ENCODE results near the gene ALOX5AP. TPM values are rescaled to one million over a fixed set of nuclear protein-coding genes. Genes with fewer than 3 reads are reported as not detected.

Gene ALOX5AP
- total RNA-seq, 1 experiment from 2014 or later: not detected

DNA sequence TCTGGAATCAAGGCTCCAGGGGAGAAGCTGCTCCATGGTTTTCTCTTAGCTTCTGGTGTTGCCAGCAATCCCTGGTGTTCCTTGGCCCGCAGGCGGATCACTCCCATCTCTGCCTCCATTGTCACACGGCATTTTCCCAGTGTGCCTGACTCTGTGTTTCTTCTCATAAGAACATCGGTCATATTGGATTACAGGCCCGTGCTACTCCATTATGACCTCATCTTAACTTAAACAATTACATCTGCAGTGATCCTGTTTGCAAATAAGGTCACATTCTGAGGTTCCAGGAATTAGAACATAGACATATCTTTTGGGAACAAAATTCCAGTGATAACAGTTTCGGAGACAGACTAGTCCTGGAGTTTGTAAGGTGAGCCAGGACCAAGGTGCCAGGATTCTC, 23.5 kb upstream of the ALOX5AP start (continued):
- no peak for TF ChIP-seq ZNF232 (CRISPR knock-in tag; IDR thresholded peaks at IDR 0.05)

DNA sequence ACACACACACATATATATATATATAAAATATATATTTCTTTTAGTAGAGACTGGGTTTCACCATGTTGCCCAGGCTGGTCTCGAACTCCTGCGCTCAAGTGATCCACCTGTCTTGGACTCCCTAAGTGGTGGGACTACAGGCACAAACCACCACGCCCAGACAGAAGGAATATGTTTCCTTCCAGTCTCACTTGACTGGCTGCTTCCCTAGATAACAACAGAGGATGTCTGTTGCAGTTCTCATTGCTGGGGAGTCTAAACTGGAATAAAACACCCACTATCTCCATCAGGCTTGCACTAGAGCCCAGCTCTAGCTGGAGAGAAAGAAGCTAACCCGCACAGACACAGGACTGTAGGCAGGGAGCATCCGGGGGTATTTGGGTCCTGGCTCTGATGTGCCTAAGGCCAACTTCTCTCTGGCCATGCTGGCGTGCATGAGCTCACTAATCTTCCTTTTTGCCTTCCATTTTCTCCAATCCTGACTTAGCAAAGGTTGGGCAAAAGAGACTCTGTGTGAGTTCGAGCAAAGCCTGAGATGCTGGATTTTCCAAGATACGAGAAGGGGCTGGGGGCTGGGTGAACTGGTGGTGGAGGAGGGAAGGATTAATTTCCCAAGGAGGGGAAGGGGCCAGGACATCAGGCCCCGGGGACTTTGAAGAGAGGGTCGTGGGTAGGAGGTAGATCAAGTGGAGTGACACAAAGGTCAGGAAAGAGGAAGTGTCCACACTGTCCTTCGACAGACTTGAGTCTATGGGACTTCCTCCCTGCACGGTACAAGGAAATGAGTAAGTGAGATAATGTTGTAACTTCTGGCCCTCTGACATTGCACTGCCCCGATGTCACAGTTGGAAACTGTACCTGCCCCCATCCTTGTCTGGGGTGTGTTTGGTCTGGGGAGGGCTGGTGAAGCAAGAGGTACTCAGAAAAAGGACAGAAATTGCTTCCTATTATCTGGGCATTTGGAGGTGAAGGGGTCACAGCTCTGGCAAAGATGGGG, 22.5 kb upstream of the ALOX5AP start:
- ChIA-PET POLR2A (no interaction called here), CTCF (no interaction called here)
- no peaks in the 10 kb centered on the region for H3K4me1 Mint-ChIP-seq
- DNase-seq (ENCODE audit: low spot score) (no peak), ATAC-seq (no peak)
- H3K36me3 Mint-ChIP-seq: no peaks in the 10 kb centered on the region
- no peak overlapping the region for H3K27ac Mint-ChIP-seq
- H3K9me3 Mint-ChIP-seq: no peaks in the 10 kb centered on the region
- TF ChIP-seq, protein P1, sequence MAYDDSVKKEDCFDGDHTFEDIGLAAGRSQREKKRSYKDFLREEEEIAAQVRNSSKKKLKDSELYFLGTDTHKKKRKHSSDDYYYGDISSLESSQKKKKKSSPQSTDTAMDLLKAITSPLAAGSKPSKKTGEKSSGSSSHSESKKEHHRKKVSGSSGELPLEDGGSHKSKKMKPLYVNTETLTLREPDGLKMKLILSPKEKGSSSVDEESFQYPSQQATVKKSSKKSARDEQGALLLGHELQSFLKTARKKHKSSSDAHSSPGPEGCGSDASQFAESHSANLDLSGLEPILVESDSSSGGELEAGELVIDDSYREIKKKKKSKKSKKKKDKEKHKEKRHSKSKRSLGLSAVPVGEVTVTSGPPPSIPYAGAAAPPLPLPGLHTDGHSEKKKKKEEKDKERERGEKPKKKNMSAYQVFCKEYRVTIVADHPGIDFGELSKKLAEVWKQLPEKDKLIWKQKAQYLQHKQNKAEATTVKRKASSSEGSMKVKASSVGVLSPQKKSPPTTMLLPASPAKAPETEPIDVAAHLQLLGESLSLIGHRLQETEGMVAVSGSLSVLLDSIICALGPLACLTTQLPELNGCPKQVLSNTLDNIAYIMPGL (CRISPR knock-in tag; IDR thresholded peaks at IDR 0.05): no peak
- TF ChIP-seq GABPB1 (CRISPR knock-in tag; IDR thresholded peaks at IDR 0.05): no peak
- no peak for TF ChIP-seq TP53 (CRISPR knock-in tag; IDR thresholded peaks at IDR 0.05)
- TF ChIP-seq ESRRA (CRISPR knock-in tag; IDR thresholded peaks at IDR 0.05; ENCODE audit: borderline replicate concordance): no peak
- TF ChIP-seq, protein P2, sequence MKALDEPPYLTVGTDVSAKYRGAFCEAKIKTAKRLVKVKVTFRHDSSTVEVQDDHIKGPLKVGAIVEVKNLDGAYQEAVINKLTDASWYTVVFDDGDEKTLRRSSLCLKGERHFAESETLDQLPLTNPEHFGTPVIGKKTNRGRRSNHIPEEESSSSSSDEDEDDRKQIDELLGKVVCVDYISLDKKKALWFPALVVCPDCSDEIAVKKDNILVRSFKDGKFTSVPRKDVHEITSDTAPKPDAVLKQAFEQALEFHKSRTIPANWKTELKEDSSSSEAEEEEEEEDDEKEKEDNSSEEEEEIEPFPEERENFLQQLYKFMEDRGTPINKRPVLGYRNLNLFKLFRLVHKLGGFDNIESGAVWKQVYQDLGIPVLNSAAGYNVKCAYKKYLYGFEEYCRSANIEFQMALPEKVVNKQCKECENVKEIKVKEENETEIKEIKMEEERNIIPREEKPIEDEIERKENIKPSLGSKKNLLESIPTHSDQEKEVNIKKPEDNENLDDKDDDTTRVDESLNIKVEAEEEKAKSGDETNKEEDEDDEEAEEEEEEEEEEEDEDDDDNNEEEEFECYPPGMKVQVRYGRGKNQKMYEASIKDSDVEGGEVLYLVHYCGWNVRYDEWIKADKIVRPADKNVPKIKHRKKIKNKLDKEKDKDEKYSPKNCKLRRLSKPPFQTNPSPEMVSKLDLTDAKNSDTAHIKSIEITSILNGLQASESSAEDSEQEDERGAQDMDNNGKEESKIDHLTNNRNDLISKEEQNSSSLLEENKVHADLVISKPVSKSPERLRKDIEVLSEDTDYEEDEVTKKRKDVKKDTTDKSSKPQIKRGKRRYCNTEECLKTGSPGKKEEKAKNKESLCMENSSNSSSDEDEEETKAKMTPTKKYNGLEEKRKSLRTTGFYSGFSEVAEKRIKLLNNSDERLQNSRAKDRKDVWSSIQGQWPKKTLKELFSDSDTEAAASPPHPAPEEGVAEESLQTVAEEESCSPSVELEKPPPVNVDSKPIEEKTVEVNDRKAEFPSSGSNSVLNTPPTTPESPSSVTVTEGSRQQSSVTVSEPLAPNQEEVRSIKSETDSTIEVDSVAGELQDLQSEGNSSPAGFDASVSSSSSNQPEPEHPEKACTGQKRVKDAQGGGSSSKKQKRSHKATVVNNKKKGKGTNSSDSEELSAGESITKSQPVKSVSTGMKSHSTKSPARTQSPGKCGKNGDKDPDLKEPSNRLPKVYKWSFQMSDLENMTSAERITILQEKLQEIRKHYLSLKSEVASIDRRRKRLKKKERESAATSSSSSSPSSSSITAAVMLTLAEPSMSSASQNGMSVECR (CRISPR knock-in tag; IDR thresholded peaks at IDR 0.05; ENCODE audit: borderline replicate concordance): no peak
- TF ChIP-seq EMX1 (CRISPR knock-in tag; IDR thresholded peaks at IDR 0.05): no peak
- no peak for TF ChIP-seq NR2C2 (CRISPR knock-in tag; IDR thresholded peaks at IDR 0.05)
- TF ChIP-seq FOXK1 (CRISPR knock-in tag; IDR thresholded peaks at IDR 0.05): no peak
- TF ChIP-seq, protein P3, sequence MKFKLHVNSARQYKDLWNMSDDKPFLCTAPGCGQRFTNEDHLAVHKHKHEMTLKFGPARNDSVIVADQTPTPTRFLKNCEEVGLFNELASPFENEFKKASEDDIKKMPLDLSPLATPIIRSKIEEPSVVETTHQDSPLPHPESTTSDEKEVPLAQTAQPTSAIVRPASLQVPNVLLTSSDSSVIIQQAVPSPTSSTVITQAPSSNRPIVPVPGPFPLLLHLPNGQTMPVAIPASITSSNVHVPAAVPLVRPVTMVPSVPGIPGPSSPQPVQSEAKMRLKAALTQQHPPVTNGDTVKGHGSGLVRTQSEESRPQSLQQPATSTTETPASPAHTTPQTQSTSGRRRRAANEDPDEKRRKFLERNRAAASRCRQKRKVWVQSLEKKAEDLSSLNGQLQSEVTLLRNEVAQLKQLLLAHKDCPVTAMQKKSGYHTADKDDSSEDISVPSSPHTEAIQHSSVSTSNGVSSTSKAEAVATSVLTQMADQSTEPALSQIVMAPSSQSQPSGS (CRISPR knock-in tag; IDR thresholded peaks at IDR 0.05; ENCODE audit: borderline replicate concordance, low read depth): no peak
- TF ChIP-seq FOXP1 (CRISPR knock-in tag; IDR thresholded peaks at IDR 0.05; ENCODE audit: borderline replicate concordance): no peak
- TF ChIP-seq, protein P4, sequence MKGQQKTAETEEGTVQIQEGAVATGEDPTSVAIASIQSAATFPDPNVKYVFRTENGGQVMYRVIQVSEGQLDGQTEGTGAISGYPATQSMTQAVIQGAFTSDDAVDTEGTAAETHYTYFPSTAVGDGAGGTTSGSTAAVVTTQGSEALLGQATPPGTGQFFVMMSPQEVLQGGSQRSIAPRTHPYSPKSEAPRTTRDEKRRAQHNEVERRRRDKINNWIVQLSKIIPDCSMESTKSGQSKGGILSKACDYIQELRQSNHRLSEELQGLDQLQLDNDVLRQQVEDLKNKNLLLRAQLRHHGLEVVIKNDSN (CRISPR knock-in tag; IDR thresholded peaks at IDR 0.05): no peak
- TF ChIP-seq, protein P5, sequence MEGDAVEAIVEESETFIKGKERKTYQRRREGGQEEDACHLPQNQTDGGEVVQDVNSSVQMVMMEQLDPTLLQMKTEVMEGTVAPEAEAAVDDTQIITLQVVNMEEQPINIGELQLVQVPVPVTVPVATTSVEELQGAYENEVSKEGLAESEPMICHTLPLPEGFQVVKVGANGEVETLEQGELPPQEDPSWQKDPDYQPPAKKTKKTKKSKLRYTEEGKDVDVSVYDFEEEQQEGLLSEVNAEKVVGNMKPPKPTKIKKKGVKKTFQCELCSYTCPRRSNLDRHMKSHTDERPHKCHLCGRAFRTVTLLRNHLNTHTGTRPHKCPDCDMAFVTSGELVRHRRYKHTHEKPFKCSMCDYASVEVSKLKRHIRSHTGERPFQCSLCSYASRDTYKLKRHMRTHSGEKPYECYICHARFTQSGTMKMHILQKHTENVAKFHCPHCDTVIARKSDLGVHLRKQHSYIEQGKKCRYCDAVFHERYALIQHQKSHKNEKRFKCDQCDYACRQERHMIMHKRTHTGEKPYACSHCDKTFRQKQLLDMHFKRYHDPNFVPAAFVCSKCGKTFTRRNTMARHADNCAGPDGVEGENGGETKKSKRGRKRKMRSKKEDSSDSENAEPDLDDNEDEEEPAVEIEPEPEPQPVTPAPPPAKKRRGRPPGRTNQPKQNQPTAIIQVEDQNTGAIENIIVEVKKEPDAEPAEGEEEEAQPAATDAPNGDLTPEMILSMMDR (IDR thresholded peaks at IDR 0.05): no peak
- no peak for TF ChIP-seq RORB (CRISPR knock-in tag; IDR thresholded peaks at IDR 0.05)
- TF ChIP-seq ATF1 (CRISPR knock-in tag; IDR thresholded peaks at IDR 0.05): no peak
- H3K4me3 Mint-ChIP-seq: no peak overlapping the region
- H3K27me3 Mint-ChIP-seq (ENCODE audit: low read depth): no peaks in the 10 kb centered on the region
